Calu3 (cell line): ENCODE data around the gene PM20D2. TPM values are rescaled to one million over a fixed set of nuclear protein-coding genes. Genes with fewer than 3 reads are reported as not detected.
A peak's percentile ranks its signal among the peaks of the same experiment; 100 is the strongest.

Experiments
- BruUV-seq: library from RNA; stranded (reverse); fragments of 400-500 nt; replicated peaks from 2 replicates; lab custom pipeline; 2021; lab: Mats Ljungman, UMichigan
- CTCF ChIA-PET: fragments of 300-600 bp; sonication (Branson Sonifier 250); formaldehyde crosslinking; loops from one replicate; lab custom pipeline; 2022; ENCODE audit warnings: antibody characterized with exemption; lab: Charles Lee
- DNase-seq: peaks from one replicate; pipeline ENCODE4 v3.0.0; 2022
- H3K27ac Mint-ChIP-seq: one replicate; pipeline ENCODE4 v1.8.0; 2022; ENCODE audit warnings: mixed read lengths; ENCODE audit not compliant: unreplicated experiment
- H3K27me3 Mint-ChIP-seq: one replicate; pipeline ENCODE4 v1.8.0; 2022; ENCODE audit warnings: mixed read lengths; ENCODE audit not compliant: unreplicated experiment
- H3K36me3 Mint-ChIP-seq: one replicate; pipeline ENCODE4 v1.8.0; 2022; ENCODE audit warnings: mild to moderate bottlenecking, moderate library complexity, mixed read lengths; ENCODE audit not compliant: insufficient read depth, unreplicated experiment
- H3K4me1 Mint-ChIP-seq: one replicate; pipeline ENCODE4 v1.8.0; 2022; ENCODE audit warnings: mild to moderate bottlenecking, low read depth, mixed read lengths; ENCODE audit not compliant: unreplicated experiment
- H3K4me3 Mint-ChIP-seq: one replicate; pipeline ENCODE4 v1.8.0; 2022; ENCODE audit warnings: mild to moderate bottlenecking, low read depth, moderate library complexity, mixed read lengths; ENCODE audit not compliant: unreplicated experiment
- H3K9me3 Mint-ChIP-seq: one replicate; pipeline ENCODE4 v1.8.0; 2022; ENCODE audit warnings: low read depth, mixed read lengths; ENCODE audit not compliant: unreplicated experiment
- intact Hi-C: fragments of 100-400 bp; cut with micrococcal nuclease; formaldehyde crosslinking; loops from one replicate; pipeline ENCODE4 v1.10.0; 2022; ENCODE audit not compliant: unreplicated experiment
- total RNA-seq: library from RNA; stranded (reverse); gene quantifications from 2 replicates; pipeline ENCODE4 v1.2.3, GENCODE V29; 2022
- TF ChIP-seq, protein P1 (sequence below): fragments of 200-600 bp; IDR thresholded peaks from one replicate; pipeline ENCODE4 v1.8.0; 2022; ENCODE audit warnings: antibody characterized with exemption; ENCODE audit not compliant: unreplicated experiment

The PM20D2 gene
- total RNA-seq, 1 experiment from 2014 or later: 33.2 TPM

- BruUV-seq: no TSS peak
- DNase-seq: no peak
- CTCF ChIA-PET: interaction anchor here (0.6 to 2.4 kb wide), 3 partner anchors 17 to 55 kb away, joined by 3 to 5 read pairs (median 3); no protein-coding TSS in a partner anchor
- H3K27ac Mint-ChIP-seq: peak overlapping the region; percentile 35
- H3K4me1 Mint-ChIP-seq: peaks cover 29% of the 10 kb centered on the region
- H3K4me3 Mint-ChIP-seq: peak overlapping the region; percentile 20
- no peaks in the 10 kb centered on the region for H3K9me3 Mint-ChIP-seq
- TF ChIP-seq, protein P1, sequence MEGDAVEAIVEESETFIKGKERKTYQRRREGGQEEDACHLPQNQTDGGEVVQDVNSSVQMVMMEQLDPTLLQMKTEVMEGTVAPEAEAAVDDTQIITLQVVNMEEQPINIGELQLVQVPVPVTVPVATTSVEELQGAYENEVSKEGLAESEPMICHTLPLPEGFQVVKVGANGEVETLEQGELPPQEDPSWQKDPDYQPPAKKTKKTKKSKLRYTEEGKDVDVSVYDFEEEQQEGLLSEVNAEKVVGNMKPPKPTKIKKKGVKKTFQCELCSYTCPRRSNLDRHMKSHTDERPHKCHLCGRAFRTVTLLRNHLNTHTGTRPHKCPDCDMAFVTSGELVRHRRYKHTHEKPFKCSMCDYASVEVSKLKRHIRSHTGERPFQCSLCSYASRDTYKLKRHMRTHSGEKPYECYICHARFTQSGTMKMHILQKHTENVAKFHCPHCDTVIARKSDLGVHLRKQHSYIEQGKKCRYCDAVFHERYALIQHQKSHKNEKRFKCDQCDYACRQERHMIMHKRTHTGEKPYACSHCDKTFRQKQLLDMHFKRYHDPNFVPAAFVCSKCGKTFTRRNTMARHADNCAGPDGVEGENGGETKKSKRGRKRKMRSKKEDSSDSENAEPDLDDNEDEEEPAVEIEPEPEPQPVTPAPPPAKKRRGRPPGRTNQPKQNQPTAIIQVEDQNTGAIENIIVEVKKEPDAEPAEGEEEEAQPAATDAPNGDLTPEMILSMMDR: no peak
- no peaks in the 10 kb centered on the region for H3K27me3 Mint-ChIP-seq
- intact Hi-C loops: loop anchor here (2.0 kb wide), 1 partner anchor 17 kb away; no protein-coding TSS in a partner anchor
- H3K36me3 Mint-ChIP-seq: no peaks in the 10 kb centered on the region
Measured at GRCh38 chr6:89139509-89140346, 6.1 kb upstream of the PM20D2 start.

DNA sequence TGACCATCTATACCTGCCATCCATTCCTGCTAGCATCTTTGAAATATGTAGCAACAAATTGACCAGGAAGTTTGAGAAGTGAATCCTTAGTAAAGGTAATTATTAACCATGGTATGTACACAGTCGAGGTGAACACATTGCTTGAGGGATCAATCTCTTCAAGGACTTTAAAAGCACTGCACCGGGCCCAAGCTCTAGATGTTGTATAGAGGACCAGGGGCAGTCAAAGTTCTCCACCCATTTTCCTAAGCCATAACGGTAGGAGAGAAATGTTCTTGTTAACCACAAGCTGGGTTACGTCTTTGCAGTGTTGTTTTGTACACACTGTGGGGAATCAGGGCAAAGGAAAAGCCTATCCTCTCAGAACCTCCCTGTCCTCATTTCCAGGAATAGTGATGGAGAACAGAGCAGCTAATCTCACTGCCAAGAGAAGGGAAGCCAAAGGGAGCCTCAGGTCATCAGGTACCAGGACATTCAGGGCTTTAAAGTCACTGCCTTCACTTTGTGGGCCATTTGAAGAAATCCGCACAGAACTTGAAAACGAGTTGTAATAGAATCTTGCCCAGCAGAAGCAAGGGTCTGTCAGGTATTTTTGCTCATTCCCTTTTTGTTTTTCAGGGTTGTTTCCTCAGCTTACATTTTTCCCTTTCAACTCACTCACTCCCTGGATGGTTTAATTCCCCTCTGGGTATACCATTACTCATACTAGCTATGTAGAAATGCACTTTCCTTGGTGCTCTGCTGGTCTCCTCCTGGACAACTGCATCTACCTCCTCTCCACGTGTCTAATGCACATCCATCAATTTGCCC, 5.3 kb upstream of the PM20D2 start:
- DNase-seq: no peak
- intact Hi-C loops: loop anchor here (2.0 kb wide), 1 partner anchor 18 kb away; no protein-coding TSS in a partner anchor
- CTCF ChIA-PET: interaction anchor here (0.6 to 2.4 kb wide), 3 partner anchors 18 to 56 kb away, joined by 3 to 5 read pairs (median 3); no protein-coding TSS in a partner anchor
- Mint-ChIP-seq H3K4me1 (peaks cover 29% of the 10 kb centered on the region), H3K9me3 (no peaks in the 10 kb centered on the region), H3K4me3 (no peak overlapping the region), H3K27ac (peak overlapping the region; percentile 9), H3K36me3 (peaks cover 2% of the 10 kb centered on the region), H3K27me3 (no peaks in the 10 kb centered on the region)
- TF ChIP-seq, protein P1: no peak
- BruUV-seq: no TSS peak

- CTCF ChIA-PET: interaction anchor here (0.9 to 1.0 kb wide), 2 partner anchors 26 to 61 kb away, joined by 3 read pairs; no protein-coding TSS in a partner anchor
Measured at GRCh38 chr6:89144354-89144906, 1.4 kb upstream of the PM20D2 start.

More at GRCh38 chr6:89144354-89144906, 1.4 kb upstream of the PM20D2 start:
- intact Hi-C loops: no loop called here
- Mint-ChIP-seq H3K4me1 (peaks cover 41% of the 10 kb centered on the region), H3K4me3 (no peak overlapping the region), H3K36me3 (peaks cover 30% of the 10 kb centered on the region), H3K27me3 (no peaks in the 10 kb centered on the region), H3K9me3 (no peaks in the 10 kb centered on the region), H3K27ac (no peak overlapping the region)
- BruUV-seq: no TSS peak
- no peak for DNase-seq
- TF ChIP-seq, protein P1: no peak
